NCI-H1930 (cell line): ENCODE results near the gene HNMT.
"Not testable (repeated sequence)": the region's sequence is repeated elsewhere in the genome, so short reads cannot be mapped to it uniquely, and the experiment has no call there.

Experiments
- DNase-seq, 2 experiments: peaks; one replicate each; lab custom pipeline; 2025; lab: John Stamatoyannopoulos, UW

HNMT gene

DNA sequence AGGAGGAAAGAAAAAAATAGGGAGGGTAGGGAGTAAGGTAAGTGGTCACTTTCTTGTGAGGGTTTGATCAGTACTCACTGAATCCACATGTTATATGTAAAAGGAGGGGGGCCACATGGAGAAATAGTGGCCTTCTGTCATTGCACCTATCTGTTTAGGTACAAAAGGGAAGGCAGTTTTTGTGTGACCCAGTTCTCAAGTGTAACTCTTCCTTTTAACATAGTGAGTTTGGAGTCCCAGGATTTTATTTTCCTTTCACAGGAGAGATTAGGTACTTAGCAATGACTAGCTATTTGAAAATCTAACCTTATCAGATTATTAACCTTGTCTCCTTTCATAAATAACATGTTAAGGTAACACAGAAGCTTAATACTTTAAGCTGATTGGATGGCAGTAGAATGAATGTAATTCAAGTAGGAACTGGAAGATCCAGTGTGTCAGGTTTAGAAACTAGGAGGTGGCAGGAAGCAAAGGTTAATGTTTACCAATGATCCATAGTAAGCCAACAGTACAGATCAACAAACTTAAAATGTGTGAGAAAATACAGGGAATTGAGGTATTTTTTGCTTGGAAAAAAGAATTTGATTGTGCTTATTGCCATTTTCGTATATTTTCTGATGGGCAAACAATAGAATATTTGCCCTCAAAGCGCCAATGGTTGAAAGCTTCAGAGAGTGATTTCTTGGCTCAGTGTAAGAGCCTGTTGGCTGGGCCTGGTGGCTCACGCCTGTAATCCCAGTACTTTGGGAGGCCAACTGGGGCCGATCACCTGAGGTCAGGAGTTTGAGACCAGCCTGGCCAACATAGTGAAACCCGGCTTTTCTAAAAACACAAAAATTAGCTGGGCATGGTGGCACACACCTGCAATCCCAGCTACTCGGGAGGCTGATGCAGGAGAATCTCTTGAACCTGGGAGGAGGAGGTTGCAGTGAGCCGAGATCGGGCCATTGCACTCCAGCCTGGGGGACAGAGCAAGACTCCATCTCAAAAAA is 11.3 kb downstream of the HNMT start:
- DNase-seq: no peak

DNA sequence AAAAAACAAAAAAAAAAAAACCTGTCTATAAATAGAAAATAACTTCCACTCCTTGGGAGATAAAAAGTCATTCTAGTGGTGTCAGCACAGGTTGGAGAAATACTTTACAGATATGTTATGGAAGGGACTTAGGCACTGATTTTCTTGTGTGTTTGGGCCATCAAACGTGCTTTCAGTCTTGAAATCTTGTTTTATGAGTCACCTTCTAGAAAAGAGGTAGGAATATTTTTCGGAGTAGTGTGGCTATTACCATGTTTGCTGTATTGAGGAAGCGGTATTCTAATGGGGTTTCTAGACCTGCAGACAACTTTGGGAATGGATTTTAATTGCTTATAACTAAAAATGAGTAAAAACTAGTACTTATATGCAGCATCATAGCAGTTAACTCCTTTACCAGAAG is 12.0 kb downstream of the HNMT start:
- no peak for DNase-seq

DNA sequence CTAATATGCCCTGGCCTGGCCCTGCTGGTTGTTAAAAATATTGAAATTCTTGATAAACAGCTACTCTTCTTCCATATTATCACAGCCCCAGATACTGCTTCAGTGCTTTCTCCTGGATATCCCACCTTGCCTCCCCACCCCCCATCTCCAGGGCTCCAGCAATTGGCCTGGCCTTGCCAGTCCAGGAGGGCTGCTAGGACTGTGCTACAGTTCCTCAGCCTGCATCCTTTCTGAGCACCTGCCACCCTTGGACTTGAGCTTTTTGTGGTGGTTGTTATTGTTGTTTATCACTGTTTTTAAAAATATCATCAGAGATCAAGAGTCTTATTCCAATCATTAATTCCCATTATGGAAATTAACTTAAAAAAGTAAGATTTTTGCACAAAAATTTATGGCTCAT is 13.5 kb downstream of the HNMT start:
- no peak for DNase-seq

DNA sequence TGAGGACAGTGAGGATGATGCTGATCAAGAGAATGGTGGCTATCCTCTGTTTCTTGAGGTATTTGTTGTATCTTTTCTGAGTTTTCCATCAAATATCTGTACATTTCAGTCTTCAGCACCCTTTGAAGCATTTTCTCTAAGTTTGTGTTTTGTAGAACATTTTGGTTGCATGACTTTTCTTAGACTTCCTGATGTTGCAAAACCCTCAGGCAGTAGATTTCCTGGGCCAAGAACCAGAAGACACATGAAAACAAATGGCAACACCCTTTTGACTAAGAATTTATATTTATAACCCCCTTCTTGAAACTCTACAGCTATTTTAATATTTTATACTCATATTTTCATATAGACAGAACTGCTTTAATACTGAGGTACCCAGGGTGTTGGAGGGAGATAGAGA is 16.2 kb downstream of the HNMT start:
- no peak for DNase-seq

DNA sequence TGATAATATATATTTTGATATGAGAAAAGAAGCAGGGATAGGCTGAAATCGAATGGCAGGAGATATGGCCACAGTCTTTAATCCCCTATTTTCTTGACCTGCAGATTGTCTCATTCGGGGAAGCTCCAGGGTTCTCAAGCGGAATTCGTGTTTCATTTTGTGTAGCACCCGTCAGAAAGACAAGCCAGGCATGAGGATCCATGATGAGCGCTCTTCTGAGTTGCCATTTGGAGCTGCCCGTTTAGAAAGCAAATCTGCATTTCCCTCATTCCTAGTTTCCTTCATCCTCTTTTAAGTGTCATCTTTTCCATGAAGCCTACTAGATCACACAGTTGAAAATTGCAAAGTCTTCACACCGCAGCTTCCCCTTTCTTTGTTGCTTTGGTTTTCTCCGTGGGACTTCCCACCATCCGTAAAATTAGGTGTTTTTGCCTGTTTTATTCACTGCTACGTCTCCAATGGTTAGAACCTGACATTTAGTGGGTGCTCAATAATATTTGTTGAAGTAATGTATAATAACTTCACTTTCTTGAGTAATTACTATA is 16.9 kb downstream of the HNMT start:
- DNase-seq: no peak

DNA sequence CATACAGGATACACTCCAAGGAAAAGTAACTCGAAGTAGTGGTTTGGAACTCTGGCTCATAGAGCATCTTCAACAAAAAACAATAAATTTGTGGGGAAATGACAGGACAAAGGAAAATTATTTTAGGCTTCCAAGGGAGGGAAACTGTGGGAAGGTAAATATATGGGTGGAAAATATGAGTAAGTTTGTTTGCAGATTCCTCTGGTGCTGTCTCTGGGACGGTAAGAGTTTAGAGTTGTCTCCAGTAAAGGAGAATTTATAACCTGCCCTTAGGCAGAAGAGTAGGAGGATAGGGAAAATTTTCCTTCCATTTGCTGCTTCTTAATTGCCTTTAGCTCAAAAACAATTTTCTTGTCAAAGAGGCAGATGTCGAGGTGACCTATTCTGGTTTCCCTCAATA is 19.3 kb downstream of the HNMT start:
- DNase-seq: no peak

DNA sequence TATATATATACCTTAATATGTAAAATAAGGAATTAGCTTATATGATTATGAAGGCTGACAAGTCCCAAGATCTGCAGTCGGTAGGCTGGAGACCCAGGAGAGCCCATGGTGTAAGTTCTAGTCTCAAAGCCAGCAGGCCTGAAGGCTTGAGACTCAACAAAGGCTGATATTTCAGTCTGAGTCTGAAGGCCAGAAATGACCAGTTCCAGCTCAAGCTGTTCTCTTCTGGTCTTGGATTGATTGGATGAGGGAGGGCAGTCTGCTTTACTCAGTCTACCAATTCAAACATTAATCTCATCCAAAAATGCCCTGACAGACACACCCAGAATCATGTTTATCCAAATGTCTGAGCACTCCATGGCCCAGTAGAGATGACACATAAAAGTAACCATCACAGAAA is 22.0 kb downstream of the HNMT start:
- no peak for DNase-seq

DNA sequence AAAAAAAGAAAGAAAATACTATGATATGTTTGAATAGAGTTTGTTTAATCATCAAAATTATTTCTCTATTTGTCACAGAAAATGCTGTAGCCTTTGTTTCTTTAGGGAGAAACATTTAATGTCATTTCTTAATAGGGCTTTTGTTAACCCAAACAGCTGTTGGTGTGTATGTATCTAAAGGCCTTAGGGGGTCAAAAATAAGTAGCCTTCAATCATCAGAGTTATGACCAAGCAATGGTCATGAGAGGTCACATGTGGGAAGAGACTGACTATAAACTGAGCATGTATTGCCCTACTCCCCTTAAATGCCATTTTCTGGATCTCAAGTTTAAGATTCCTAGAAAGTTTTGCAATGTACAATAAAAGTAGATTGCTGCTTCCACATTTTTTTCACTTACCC is 22.7 kb downstream of the HNMT start:
- DNase-seq: no peak

DNA sequence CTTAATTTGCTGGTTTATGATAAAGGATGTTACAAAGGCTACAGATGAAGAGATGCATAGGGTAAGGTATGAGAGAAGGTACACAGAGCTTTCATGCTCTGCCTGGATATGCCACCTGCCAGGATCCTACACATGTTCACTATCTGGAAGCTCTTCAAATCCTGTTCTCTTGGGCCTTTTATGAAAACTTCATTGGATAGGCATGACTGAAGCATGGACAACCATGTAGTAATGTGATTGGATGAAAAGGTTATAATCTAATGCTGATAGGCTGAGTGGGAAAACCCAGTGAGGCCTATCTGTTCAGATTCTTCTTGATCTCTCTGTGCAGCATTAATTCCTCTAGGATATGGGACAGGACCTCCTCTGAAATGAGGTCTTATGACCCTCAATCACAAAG is 26.8 kb downstream of the HNMT start:
- no peak for DNase-seq

DNA sequence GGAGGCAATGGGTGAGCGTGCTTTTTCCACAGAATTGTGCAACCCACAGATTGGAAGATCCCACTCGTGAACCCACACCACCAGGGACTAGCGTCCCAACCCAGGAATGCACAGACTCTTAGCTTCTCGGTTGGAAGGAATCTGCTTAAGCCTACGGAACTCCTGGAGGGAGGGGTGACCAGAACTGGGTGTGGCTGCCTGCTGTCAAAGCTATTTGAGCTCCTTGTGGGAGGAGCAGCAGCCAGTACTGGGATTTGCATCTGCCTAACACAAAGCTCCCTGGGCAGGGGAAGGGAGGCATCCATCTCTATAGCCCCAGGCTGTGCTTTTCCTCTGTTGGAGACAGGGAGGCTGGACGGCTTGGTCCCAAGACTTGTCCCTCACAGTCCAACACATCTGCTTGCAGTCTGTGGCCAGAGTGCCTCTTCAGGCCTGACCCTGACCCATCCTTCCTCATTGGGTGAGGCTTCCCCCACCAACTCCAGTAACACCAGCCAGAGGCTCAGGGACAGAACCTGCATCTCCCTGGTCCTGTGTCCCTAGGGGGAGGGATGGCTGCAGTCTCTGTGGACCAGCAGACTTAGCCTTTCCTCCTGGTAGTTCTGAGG is 27.9 kb downstream of the HNMT start:
- DNase-seq: no peak

DNA sequence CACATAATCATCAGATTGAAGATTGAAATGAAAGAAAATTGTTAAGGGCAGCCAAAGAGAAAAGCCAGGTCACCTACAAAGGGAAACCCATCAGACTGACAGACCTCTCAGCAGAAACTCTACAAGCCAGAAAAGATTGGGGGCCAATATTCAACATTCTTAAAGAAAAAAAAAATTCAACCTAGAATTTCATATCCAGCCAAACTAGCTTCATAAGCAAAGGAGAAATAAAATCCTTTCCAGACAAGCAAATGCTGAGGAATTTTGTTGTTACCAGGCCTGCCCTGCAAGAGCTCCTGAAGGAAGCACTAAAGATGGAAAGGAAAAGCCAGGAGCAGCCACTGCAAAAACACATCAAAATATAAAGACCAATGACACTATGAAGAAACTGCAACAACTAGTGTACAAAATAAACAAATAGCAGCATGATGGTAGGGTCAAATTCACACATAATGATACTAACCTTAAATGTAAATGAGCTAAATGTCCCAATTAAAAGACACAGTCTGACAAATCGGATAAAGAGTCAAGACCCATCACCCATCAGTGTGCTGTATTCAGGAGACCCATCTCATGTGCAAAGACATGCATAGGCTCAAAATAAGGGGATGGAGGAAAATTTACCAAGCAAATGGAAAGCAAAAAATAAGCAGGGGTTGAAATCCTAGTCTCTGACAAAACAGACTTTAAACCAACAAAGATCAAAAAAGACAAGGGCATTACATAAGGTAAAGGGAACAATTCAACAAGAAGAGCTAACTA is 29.6 kb downstream of the HNMT start:
- DNase-seq: not testable (repeated sequence)

DNA sequence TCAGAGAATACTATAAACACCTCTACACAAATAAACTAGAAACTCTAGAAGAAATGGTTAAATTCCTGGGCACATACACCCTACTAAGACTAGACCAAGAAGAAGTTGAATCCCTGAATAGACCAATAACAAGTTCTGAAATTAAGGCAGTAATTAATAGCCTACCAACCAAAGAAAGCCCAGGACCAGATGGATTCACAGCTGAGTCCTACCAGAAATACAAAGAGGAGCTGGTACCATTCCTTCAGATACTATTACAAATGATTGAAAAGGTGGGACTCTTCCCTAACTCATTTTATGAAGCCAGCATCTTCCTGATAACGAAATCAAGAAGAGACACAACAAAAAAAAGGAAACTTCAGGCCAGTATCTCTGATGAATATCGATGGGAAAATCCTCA is 31.1 kb downstream of the HNMT start:
- not testable (repeated sequence) for DNase-seq

DNA sequence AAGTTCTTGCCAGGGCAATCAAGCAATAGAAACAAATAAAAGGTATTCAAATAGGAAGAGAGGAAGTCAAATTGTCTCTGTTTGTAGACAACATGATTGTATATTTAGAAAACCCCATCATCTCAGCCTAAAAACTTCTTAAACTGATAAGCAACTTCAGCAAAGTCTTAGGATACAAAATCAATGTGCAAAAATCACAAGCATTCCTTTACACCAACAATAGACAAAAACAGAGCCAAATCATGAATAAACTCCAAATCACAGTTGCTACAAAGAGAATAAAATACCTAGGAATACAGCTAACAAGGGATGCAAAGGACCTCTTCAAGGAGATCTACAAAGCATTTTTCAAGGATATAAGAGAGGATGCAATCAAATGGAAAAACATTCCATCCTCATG is 31.9 kb downstream of the HNMT start:
- DNase-seq: not testable (repeated sequence)

DNA sequence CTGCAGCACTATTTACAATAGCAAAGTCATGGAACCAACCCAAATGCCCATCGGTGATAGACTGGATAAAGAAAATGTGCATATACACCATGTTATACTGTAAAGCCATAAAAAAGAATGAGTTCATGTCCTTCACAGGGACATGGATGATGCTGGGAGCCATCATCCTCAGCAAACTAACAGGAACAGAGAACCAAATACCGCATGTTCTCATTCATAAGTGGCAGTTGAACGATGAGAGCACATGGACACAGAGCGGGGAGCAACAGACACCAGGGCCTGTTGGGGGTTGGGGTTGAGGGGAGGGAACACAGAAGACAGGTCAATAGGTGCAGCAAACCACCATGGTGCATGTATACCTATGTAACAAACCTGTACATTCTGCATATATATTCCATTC is 33.5 kb downstream of the HNMT start:
- DNase-seq: no peak

DNA sequence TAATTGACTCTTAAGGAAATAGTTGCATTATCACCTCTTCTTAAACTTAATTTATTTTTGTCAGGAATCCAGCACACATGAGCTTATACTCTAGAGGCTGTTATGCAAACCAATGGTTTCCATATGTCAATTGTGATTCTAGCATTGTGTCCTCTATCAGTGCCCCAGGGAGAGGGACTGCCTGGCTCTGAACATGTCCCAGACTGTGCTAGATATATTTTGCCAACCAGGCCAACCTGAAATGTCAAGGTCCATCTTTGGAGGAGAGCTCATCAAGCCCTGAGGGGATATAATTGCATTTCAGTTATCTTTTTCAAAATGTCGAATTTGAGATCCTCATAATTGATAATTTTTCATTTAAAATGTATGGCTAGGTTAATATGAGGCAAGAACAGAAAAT is 34.2 kb downstream of the HNMT start:
- no peak for DNase-seq

DNA sequence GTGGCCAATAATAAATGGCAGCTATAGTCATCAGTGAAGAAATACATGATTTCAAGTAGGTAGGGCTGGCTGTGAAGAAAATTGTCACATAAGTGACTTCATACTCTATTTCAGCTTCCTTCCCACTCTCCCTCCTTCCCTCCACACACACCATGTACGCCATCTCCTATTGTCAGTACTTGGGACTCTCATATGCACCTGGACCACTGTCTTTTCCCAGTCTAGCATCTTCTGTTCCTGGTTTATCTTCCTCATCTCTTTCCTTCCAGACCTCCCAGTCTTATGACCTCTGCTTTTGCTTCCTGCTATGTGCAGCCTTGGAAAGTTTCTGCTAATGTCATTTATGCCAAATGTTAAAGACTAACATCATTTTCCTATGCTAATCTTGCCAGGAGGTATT is 35.0 kb downstream of the HNMT start:
- DNase-seq: no peak

DNA sequence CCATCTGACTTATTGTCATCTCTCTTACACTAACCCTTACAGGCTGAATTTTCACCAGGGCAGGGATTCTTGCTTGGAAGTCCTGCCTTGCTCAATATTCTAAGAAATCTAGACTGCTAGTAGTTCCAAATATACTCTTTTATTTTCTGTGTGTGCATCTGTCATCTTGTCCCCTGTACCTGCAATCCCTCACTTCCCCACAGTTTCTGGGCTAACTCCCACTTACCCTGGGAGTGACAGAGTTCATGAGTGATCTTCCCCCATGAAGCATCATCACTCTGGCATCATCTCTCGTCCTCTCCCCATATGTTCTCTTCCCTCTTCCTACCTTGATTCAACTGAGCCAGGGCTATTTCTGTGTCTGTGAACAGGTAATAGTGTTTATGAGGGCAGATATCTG is 35.7 kb downstream of the HNMT start:
- no peak for DNase-seq

DNA sequence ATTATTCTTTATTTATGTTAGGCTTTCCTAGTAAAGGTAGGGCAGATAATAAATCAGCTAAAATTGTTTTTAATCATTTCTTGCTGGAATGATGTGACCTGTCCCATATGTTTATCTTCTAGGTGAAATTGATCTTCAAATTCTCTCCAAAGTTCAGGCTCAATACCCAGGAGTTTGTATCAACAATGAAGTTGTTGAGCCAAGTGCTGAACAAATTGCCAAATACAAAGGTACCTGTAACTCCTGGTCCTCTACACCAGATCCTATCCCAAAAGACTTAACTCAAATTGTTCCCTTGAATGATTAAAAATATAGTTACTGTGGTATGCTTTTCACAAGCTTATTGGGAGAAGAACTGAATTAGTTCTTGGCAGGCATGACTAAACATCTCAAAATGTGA is 36.5 kb downstream of the HNMT start:
- DNase-seq: no peak

DNA sequence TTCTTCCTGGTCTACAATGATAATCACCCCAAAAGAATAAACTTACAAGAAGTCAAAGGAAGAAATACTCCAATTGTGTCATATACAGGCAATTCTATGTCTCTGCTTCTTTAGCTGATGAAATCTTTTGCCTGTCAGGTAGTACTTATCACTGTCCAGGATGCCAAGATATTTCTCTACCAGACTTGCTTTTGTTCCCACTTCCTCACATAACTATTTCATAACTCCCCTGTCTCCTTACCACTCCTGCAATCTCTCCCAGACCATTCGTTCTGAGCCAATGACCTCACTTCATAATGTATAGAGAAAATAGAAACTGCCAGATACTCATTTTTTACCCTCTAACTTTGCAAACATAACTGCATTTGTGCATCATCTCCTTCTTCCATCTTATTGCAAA is 39.1 kb downstream of the HNMT start:
- no peak for DNase-seq

DNA sequence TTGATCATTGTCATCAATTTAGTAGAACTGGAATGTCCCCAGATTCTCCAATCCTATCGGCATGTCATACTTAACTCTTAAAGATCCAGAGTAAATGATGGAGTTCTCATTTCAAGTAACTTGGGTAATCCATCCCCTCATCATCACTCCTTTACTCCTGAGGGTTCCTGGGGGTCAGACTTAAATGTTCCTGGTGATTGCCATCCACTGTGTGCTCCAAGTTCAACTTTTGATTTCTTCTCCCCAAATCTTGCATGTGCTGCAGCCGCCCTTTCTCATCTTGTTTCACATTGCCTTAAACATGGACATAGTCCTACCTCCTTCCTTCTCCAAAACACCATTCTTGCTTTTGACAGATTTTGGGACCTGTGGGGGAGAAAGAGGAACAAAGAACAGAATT is 43.2 kb downstream of the HNMT start:
- no peak for DNase-seq

DNA sequence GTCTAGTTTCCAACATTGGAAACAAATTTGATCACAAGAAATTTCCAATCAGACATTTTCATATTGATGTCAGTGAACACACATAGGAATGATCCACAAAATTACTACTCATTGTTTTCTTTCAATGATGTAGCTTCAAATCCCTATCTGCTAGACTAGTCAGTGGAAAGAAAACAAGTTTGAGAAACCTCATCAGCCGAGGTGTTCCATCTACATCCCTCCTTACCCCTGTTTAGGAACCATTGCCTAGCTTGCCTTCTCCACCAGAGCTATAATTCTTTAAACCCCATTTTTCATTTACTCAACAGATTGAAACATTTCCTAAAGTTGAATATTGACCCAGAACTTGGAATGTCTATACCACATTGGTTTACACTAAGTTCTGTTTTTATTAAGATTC is 45.3 kb downstream of the HNMT start:
- no peak for DNase-seq

DNA sequence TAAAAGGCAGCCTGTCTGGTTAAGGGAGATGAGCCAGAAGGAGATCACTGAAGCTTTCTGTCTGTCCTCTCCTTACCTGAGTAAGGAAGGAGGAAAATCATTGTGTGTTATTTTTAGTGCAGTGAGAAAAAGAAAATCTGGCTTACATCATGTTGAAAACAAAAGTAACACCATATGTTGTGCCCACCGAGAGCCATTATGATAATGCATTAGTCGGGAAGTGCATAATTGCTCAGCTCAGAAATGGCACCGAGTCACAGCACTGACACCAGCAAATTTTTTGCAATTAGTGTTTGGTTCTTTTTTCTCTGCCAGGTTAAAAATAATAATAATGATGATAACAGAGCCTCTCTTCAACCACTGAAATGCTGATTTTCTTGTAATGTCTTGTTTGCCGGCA is 46.6 kb downstream of the HNMT start:
- DNase-seq: no peak

DNA sequence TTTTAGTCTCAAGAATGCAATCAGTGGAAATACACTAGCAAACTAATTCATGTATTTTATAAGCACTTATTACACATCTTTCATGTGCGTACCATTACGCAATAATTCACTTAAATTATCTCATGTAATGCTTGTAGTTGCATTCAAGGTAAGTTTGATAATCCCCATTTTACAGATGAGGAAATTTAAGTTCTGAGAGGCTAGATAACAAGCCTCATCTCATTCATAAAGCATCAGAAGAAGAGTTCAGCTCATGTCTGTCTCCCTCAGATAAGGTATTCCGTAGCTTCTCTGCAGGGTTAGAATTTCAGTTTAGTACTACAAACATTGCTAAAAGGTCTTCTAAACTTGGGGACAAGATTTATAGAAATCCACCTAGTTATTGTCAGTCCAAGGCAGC is 47.8 kb downstream of the HNMT start:
- no peak for DNase-seq
